Progenitor cell of endocrine pancreas (in vitro differentiated cells): Measurements from ENCODE around the gene SEMA4D. TPM values are rescaled to one million over a fixed set of nuclear protein-coding genes. Genes with fewer than 3 reads are reported as not detected.

Experiments used
- DNase-seq: peaks from one replicate; pipeline ENCODE4 v3.0.0; 2021; ENCODE audit warnings: low spot score; ENCODE audit not compliant: unreplicated experiment
- H3K27ac Mint-ChIP-seq: 2 replicates; pipeline ENCODE4 v1.8.0; 2021; ENCODE audit warnings: mild to moderate bottlenecking, moderate library complexity, mixed read lengths
- H3K27me3 Mint-ChIP-seq: 2 replicates; pipeline ENCODE4 v1.8.0; 2021; ENCODE audit warnings: mixed read lengths
- H3K36me3 Mint-ChIP-seq: 2 replicates; pipeline ENCODE4 v1.8.0; 2022; ENCODE audit warnings: mixed read lengths; ENCODE audit not compliant: insufficient read depth
- H3K4me1 Mint-ChIP-seq: 2 replicates; pipeline ENCODE4 v1.8.0; 2021; ENCODE audit warnings: low read depth, mixed read lengths
- H3K4me3 Mint-ChIP-seq: 2 replicates; pipeline ENCODE4 v1.8.0; 2021; ENCODE audit warnings: low read depth, mild to moderate bottlenecking, moderate library complexity, mixed read lengths
- H3K9me3 Mint-ChIP-seq: 2 replicates; pipeline ENCODE4 v1.8.0; 2021; ENCODE audit warnings: low read depth, mixed read lengths
- CTCF ChIP-seq: fragments of 200-600 bp; sonication (generic); IDR thresholded peaks from one replicate; pipeline ENCODE4 v1.5.0; 2021; ENCODE audit warnings: antibody characterized with exemption, mild to moderate bottlenecking; ENCODE audit not compliant: unreplicated experiment
- total RNA-seq: library from RNA; stranded (reverse); gene quantifications from 2 replicates; pipeline ENCODE4 v1.2.1, GENCODE V29; 2021

The SEMA4D gene
- total RNA-seq, 1 donor from 2014 or later = 63.1 TPM

GRCh38 chr9:89496645-89497256 is 1.2 kb downstream of the SEMA4D start:
- peak overlapping the region; percentile 82 for H3K27ac Mint-ChIP-seq
- H3K4me1 Mint-ChIP-seq = peaks cover 35% of the 10 kb centered on the region
- no peaks in the 10 kb centered on the region for H3K36me3 Mint-ChIP-seq
- no peaks in the 10 kb centered on the region for H3K9me3 Mint-ChIP-seq
- peak overlapping the region; percentile 82 for H3K4me3 Mint-ChIP-seq
- peaks cover 5% of the 10 kb centered on the region for H3K27me3 Mint-ChIP-seq
- no peak for TF ChIP-seq CTCF
- DNase-seq = no peak

GRCh38 chr9:89495824-89496560 is 1.9 kb downstream of the SEMA4D start:
- H3K36me3 Mint-ChIP-seq = no peaks in the 10 kb centered on the region

GRCh38 chr9:89494199-89494598 is 3.7 kb downstream of the SEMA4D start:
- no peak overlapping the region for H3K27ac Mint-ChIP-seq
- no peak overlapping the region for H3K4me3 Mint-ChIP-seq
- no peaks in the 10 kb centered on the region for H3K9me3 Mint-ChIP-seq
- no peak for TF ChIP-seq CTCF
- no peaks in the 10 kb centered on the region for H3K36me3 Mint-ChIP-seq
- no peaks in the 10 kb centered on the region for H3K27me3 Mint-ChIP-seq
- peaks cover 37% of the 10 kb centered on the region for H3K4me1 Mint-ChIP-seq
- no peak for DNase-seq

More at GRCh38 chr9:89495824-89496560, 1.9 kb downstream of the SEMA4D start:
- no peaks in the 10 kb centered on the region for H3K9me3 Mint-ChIP-seq
- peak overlapping the region; percentile 82 for H3K4me3 Mint-ChIP-seq
- H3K27ac Mint-ChIP-seq = peak overlapping the region; percentile 82
- DNase-seq = no peak
- H3K4me1 Mint-ChIP-seq = peaks cover 35% of the 10 kb centered on the region
- TF ChIP-seq CTCF = no peak
- H3K27me3 Mint-ChIP-seq = peaks cover under 1% of the 10 kb centered on the region

- DNase-seq = no peak
Observed at GRCh38 chr9:89493671-89494070, 4.2 kb downstream of the SEMA4D start.

GRCh38 chr9:89493181-89493580 is 4.7 kb downstream of the SEMA4D start:
- H3K9me3 Mint-ChIP-seq = peaks cover 5% of the 10 kb centered on the region
- H3K4me1 Mint-ChIP-seq = peaks cover 37% of the 10 kb centered on the region
- H3K27me3 Mint-ChIP-seq = no peaks in the 10 kb centered on the region
- TF ChIP-seq CTCF = no peak
- no peak overlapping the region for H3K27ac Mint-ChIP-seq
- DNase-seq = no peak
- no peaks in the 10 kb centered on the region for H3K36me3 Mint-ChIP-seq
- H3K4me3 Mint-ChIP-seq = no peak overlapping the region

More at GRCh38 chr9:89493671-89494070, 4.2 kb downstream of the SEMA4D start:
- peaks cover 38% of the 10 kb centered on the region for H3K4me1 Mint-ChIP-seq
- no peak for TF ChIP-seq CTCF
- no peak overlapping the region for H3K27ac Mint-ChIP-seq
- H3K27me3 Mint-ChIP-seq = no peaks in the 10 kb centered on the region
- no peak overlapping the region for H3K4me3 Mint-ChIP-seq
- no peaks in the 10 kb centered on the region for H3K36me3 Mint-ChIP-seq
- peaks cover 4% of the 10 kb centered on the region for H3K9me3 Mint-ChIP-seq
